HCEC 1CT (cell line): ENCODE data around the gene TRAPPC2L.
"Not testable (repeated sequence)": the region's sequence is repeated elsewhere in the genome, so short reads cannot be mapped to it uniquely, and the experiment has no call there.

ENCODE experiments used
- DNase-seq: peaks from one replicate; pipeline ENCODE4 v3.0.0-alpha.2; 2017

The TRAPPC2L gene

GRCh38 chr16:88878967-88879787 lies 22.2 kb downstream of the TRAPPC2L start:
- DNase-seq: no peak

- no peak for DNase-seq
These were observed 22.8 kb downstream of the TRAPPC2L start for GRCh38 chr16:88879788-88880055.

- DNase-seq: no peak
These were observed 23.5 kb downstream of the TRAPPC2L start for GRCh38 chr16:88880226-88881006.

GRCh38 chr16:88881007-88881615 lies 24.2 kb downstream of the TRAPPC2L start:
- no peak for DNase-seq

DNA sequence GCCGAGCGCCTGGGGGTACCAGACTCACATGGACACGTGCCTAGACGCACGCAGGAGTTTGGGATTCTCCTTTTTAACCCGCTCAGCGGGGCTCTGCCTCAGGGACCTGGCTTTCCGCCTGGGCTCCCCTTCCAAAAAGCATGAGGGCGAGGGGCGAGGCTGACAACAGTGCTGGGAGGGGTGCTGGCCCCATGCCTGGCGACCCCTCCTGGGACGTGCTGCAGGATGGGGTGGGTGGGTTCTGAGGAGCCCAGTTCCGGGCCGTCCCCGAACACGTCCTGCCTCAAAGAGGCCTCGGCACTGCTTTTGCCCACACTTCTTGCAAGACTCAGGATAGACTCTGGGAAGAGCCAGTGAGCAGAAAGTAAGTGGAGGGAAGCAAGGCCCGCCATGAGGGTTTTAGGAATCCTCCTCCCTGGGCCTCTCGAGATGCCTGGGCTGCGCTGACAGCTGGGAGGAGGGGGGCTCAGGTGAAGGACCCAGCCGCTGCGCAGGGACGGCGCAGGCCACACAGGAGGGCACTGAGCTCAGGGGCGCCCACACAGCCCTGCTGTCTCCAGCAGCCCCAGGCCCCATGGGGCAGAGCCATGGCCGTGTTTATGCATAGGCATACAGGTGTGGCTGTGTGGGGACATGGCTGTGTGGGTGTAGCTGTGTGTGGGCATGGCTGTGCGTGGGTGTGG lies 24.9 kb downstream of the TRAPPC2L start:
- no peak for DNase-seq

GRCh38 chr16:88882358-88883030 lies 25.6 kb downstream of the TRAPPC2L start:
- no peak for DNase-seq

- DNase-seq: no peak
These were observed 26.4 kb downstream of the TRAPPC2L start for GRCh38 chr16:88883117-88883895.

GRCh38 chr16:88883946-88884345 lies 27.0 kb downstream of the TRAPPC2L start:
- no peak for DNase-seq

DNA sequence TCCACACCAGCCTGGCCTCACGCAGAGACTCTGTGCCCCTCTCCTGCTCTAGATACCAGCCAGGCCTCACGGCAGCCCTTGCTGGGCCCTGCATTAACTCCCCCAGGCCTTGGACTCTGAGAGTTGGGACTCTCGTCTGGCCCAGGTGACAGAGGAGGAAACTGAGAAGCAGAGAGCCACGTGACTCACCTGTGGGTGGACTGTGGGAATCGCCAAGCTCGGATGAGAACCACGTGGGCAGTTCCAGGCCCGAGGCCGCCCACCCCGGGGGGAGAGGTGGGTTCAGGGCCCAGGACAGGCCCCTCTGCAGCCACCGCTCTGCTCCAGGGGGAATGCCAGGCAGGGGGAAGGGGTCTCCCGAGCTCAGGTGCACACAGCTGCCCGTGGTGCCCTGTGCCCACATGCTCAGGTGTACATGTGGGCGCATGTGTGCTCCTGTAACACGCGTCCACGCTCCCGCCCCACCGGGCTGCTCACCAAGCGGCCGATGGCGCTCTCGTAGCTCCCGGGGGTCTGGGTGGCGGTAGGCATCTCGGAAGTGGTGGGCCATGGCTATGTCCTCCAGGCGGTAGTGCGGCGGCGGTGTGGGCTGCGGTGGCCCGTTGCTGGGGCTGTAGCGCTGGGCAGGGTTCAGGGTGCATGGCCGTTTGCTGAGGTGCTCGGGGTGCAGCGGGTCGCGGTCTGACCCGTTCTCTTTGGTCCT lies 27.8 kb downstream of the TRAPPC2L start:
- DNase-seq: no peak

DNA sequence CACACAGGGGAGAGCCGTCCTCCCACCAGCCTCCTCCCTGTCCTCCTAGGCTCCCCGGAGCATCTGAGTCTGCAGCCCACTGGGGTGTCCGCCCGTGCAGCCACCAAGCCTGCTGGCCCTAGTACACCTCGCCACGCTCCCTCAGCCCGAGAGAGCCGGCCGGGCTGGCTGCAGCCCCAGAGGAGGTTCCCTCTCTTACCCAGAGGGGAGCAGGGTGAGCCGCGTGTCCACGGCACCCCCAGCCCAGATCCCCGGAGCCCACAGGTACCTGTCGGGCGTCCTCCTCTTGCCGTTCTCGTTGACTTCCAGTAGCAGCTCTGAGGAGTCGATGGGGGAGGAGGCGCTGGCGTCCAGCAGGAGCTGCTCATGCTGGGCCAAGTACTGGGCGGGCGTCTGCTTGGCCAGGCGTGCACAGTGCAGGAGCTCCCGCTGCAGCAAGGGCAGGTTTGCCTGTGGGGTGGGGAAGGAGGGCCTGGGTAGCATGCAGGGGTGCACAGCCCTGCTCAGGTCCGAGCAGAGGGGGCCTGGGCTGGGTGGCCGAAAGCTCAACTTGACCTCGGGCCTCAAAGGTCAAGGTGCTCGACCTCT lies 28.9 kb downstream of the TRAPPC2L start:
- no peak for DNase-seq

GRCh38 chr16:88886420-88886844 lies 29.5 kb downstream of the TRAPPC2L start:
- no peak for DNase-seq

DNA sequence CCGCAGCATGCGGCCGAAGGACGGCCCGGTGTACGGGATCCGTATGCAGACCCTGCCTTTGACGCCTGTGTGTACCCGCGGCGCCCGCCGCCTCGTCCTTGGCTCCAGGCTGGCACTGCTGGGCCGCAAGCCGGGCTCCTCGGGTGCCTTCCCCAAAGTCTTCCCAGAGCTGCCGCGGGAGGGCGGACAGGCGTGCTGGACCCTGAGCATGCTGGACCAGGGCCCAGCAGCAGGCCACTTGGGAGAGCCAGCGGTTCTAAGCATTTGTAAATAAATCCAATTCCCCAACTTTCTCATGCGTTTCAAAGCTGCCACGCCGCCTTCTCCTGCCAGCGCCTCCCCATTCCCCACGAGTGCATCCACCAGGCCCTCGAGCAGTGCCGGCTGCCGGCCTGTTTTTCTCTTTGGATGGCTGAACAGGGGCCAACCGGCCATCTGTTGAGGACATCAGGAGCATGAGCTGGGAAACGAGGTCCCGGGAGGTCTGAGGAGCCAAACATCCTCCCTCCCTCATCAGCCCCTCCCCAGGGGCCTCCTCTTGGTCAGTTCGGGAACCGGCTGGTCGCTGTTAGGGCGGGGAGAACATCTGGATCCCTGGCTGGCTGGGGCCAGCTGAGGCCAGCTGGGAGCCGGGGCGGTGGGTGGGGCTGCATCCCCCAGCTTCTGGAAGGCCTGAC lies 30.1 kb downstream of the TRAPPC2L start:
- DNase-seq: peak; percentile 5

- DNase-seq: no peak
These were observed 31.1 kb downstream of the TRAPPC2L start for GRCh38 chr16:88888057-88888456.

DNA sequence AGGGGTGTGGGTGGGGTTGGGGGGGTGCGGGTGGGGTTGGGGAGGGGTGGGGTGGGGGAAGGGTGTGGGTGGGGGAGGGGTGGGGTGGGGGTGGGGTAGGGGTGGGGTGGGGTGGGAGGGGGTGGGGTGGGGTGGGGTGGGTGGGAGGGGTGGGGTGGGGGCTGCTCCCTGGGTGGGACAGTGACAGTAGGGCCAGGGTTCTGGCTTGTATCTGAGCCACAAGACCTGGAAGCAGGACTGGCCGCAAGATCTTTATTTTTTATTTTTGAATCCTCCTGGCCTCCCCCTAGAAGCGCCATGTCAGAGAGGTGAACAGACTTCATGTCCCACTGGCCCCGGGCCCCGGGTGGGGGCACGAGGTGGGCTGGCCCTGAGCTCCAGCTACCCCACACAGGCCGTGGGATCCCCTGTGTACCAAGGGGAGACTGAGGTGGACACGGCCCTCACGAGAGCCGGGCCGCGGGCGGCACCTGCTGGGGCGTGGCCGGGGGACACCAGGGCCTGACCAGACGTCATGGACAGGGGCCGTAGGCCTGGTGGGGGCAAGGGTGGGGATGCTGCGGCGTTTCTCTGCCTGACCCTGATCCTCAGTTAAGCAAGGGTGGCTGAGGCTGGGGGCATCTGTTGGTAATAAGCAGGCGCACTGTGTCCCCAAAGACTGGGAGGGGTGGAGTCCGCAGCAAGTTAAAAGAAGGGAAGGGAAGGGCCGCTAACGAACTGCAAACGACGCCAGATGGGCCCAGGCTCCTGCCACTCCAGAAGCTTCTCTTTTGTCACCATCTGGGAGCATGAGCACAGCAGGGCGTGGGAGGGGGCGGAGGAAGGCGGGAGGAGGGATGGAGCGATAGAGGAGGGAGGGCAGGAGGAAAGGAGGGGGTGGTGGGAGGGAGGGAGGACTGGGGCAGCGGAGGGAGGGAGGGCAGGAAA lies 31.8 kb downstream of the TRAPPC2L start:
- no peak for DNase-seq

GRCh38 chr16:88889702-88890352 lies 32.9 kb downstream of the TRAPPC2L start:
- DNase-seq: not testable (repeated sequence)

DNA sequence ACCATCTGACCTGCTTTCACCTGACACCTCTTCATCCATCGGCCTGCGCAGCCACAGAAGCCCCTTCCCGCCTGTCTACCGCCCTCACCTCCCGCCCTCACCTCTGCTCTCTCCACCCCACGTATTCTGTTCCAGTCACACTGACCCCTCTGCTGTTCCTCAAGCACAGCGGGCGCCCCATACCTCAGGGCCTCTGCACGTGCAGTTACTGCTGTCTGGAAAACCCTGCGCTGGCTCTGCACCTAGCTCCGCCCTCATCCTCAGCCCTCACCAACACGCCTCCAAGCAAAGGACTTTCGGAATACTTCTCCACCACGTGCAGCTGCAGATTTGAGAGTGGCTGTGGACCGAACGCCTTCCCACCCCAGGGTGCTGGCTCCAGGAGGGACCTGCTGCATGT lies 34.2 kb downstream of the TRAPPC2L start:
- no peak for DNase-seq

DNA sequence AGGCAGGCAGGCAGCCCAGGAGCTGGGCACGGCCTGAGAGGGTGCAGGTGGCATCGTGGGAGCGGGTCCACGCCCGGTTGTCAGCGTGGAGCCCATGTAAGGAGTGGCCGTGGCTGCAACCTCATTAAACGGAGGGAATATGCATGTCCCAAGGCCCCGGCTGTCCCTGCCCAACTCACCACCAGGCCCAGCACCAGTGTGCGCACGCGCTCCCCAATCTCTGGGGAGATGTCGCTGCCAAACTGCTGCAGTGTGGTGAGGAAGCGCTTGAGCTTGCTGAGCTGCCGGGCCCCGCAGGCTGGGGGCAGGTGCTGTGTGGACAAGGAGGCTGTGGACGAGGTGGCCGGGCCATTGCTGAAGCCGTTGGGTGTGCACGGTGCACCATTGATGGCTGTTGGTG lies 35.1 kb downstream of the TRAPPC2L start:
- no peak for DNase-seq

DNA sequence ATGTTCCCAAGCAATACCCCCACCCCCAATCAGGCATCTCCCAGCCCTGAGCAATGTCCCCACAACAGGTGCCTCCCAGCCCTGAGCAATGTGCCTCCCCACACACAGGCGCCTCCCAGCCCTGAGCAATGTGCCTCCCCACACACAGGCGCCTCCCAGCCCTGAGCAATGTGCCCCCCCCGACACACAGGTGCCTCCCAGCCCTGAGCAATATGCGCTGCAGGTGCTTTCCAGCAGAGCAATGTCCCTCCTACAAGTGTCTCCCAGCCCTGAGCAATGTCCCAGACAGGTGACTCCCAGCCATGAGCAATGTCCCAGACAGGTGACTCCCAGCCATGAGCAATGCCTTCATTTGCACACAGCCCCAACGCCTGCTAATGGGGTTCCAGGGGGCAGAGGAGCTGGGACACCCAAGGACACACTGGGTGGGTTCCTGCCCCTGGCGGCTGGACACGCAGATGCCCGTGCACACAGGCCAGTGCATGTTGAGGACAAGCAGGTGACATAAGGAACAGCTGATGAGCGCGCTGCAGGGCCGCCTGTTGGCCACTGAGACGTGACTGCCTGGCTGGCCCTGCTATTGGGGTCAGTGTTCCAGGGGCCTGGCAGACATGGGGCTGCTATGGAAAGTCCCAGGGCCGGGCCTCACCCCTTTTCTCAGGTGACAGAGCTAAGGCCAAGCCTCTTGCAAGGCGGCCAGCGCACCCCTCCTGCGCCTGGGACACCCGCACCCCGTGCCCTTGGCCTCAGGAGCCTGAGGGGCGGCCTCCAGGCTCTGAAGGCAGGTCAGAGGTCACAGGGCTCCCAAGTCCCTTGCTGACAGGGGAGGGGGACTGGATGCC lies 36.4 kb downstream of the TRAPPC2L start:
- DNase-seq: no peak
